Suppressor macrophage treated with lipopolysaccharide for 4 hours (primary cell): ENCODE measurements around the gene GRIA4.
A peak's percentile ranks its signal among the peaks of the same experiment; 100 is the strongest.
"Not testable (repeated sequence)": the region's sequence is repeated elsewhere in the genome, so short reads cannot be mapped to it uniquely, and the experiment has no call there.

Experiments
- DNase-seq: peaks from one replicate; pipeline ENCODE4 v3.0.0-alpha.2; 2020

The GRIA4 gene

GRCh38 chr11:105935791-105936190 lies 325.9 kb downstream of the GRIA4 start:
- DNase-seq = no peak

GRCh38 chr11:105937331-105937730 lies 327.5 kb downstream of the GRIA4 start:
- DNase-seq = no peak

GRCh38 chr11:105937738-105938137 lies 327.9 kb downstream of the GRIA4 start:
- no peak for DNase-seq

DNA sequence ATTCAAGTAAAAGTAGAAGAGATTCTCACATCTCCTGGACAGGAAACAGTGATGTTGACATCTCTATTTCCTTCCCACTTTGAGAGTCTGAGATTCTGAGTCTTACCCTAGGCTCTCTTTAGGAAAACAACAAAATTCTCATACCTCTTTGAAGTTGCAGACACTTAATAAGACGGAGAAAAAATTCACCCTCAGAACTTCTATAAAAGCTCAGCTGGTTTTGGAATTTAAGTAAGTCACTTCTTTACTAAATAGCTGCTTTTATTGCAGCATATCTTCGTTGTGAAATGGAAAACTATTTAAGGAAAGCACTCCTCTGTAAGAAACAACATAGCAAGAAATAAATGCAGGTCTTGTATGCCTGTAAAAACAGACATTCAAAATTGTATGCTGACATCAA lies 333.0 kb downstream of the GRIA4 start:
- no peak for DNase-seq

GRCh38 chr11:105948918-105949590 lies 339.2 kb downstream of the GRIA4 start:
- no peak for DNase-seq

DNA sequence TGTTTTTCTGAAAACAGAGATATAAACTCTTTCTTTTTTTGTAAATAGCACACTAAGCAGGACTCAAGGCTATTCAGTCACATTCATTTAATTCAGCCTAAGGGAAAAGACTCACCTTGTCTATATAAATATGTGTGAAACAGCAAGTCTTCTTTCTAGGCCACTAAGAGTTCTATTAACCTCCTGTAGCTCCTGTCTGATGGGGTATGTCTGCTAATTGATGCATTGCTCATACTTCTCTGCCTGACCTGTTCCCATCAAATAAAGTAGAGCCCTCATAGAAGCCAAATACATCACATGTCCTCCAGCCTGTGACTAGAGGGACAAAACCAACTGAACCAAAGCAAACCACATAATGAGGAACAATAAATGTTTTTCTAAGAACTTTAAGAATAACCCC lies 344.0 kb downstream of the GRIA4 start:
- DNase-seq = no peak

GRCh38 chr11:105960252-105961245 lies 350.7 kb downstream of the GRIA4 start:
- no peak for DNase-seq

GRCh38 chr11:105968021-105968697 lies 358.3 kb downstream of the GRIA4 start:
- no peak for DNase-seq

DNA sequence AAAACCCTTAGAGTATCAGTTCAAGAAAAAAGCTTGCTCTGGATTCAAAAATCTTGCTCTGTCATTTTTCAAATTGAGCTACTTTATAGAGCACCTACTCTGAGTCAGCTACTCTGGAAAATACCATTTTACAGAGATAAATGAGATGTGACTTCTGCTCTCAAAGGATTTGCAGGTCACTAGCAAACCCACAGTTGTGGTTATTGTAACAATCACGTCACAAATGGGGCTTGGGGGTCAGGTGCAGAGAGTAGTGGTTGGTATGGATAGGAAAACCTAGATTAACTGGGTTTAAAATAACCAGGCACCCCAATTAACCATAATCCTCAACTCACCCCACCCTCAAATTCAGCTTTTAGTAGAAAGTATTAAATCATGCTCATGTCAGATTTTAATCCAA lies 359.9 kb downstream of the GRIA4 start:
- DNase-seq = no peak

- DNase-seq = no peak
These were observed 365.3 kb downstream of the GRIA4 start for GRCh38 chr11:105975128-105975527.

GRCh38 chr11:105979997-105980703 lies 370.3 kb downstream of the GRIA4 start:
- no peak for DNase-seq

GRCh38 chr11:105986554-105986953 lies 376.7 kb downstream of the GRIA4 start:
- DNase-seq = no peak

DNA sequence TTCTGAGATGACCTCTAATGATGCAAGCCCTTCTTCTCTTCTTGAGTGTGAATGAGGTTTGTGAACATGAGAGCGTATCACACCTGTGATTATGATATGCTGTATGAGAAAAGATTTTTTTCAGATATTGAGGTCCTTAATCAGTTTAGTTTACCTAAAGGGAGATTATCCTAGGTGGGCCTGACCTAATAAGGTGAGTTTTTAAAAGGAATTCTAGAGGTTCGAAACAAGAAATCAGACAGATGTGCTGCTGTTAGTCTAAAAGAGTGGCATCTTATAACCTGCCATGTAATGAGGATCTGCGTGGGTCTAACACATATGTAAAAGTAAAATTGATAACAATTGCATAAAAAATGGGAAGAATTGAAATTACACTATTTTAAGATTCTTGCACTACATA lies 378.3 kb downstream of the GRIA4 start:
- DNase-seq = no peak

- DNase-seq = no peak
These were observed 379.3 kb downstream of the GRIA4 start for GRCh38 chr11:105989124-105989523.

DNA sequence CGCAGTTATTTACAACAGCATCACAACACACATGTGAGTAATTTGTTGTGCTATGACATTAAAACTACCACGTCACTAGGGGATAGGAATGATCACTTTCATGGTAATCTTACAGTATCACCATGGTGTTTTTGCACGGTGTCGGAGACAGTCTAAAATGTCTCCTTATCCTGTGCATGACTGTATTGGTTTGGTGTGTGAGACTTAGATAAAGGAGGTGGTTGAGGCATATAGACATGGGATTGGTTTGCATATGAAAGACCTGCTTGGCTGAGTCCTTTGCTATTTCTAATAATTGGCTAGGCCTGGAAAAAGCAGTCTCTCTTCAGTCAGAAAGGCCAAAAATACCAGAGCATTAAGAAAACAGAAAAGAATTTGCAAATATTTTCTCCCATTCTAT lies 382.0 kb downstream of the GRIA4 start:
- DNase-seq = no peak

- no peak for DNase-seq
These were observed 391.6 kb downstream of the GRIA4 start for GRCh38 chr11:106001304-106002012.

- DNase-seq = not testable (repeated sequence)
These were observed 393.2 kb downstream of the GRIA4 start for GRCh38 chr11:106003094-106003493.

- no peak for DNase-seq
These were observed 401.6 kb downstream of the GRIA4 start for GRCh38 chr11:106011481-106011880.

GRCh38 chr11:106012744-106013143 lies 402.9 kb downstream of the GRIA4 start:
- peak; percentile 62 for DNase-seq

DNA sequence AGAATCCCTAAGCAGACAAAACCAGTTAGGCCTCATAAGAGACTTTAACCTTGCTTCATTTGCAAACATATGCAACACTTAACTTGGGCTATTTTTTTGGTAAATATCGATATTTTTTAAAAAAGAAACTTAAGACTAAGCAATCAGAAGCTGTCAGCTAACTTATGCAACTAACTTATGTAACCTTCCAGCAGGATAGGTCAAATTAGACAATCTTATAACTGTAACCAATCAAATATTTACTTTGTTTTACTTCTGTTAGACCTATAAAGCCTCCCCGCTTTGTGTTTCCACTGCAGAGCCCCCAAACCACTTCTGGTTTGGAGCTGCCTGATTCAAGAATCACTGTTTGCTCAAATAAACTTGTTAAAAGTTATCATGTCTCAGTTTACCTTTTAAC lies 404.2 kb downstream of the GRIA4 start:
- DNase-seq = no peak

DNA sequence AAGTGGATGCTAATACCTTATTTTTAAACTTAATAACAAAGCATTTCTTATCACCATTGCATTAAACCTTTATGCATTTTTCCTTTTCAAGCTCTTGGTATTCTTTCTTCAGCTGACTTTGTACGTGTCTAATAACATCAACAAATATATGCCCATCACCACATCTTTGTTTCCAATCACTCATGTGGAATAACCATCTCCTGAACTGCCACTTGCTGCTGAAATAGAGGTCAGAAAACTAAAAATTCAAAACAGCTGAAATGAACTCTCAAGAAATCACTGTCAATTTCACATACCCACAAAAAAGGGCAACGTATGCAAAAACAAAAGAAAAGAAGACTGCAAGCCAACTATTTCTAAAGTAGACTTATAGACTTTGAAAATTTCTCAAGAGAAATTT lies 404.7 kb downstream of the GRIA4 start:
- DNase-seq = no peak

- DNase-seq = no peak
These were observed 405.2 kb downstream of the GRIA4 start for GRCh38 chr11:106015066-106015465.
